ENCODE results near the gene SASH3. TPM values are rescaled to one million over a fixed set of nuclear protein-coding genes. Genes with fewer than 3 reads are reported as not detected.

The SASH3 gene
- total RNA-seq (2022; extraction: Qiagen RNA extraction; ENCODE audit: low read depth), result not detected in 5 replicates

DNA sequence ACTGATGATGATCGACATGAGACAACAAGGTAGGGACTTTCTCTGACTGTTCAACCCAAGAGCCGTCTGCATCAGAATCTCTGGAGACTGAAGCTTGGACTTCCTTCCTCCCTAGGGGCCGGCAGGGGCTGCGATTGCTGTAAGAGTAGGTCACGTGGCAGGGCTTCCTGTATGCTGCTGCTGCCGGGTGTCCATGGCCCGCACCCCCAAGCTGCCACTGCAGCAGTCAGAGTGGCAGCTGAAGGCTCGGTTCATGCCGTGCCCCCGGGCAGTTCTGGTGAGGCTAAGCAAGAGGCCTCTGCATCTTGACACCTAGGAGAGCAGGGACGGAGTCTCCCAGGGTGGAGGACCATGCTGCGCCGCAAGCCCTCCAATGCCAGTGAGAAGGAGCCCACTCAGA is at the start of gene SASH3:
Gene SASH3 (plus strand): TSS at position 203 of the 400 bp plus-strand sequence. CDS start 149 bp downstream, at position 352.

DNA sequence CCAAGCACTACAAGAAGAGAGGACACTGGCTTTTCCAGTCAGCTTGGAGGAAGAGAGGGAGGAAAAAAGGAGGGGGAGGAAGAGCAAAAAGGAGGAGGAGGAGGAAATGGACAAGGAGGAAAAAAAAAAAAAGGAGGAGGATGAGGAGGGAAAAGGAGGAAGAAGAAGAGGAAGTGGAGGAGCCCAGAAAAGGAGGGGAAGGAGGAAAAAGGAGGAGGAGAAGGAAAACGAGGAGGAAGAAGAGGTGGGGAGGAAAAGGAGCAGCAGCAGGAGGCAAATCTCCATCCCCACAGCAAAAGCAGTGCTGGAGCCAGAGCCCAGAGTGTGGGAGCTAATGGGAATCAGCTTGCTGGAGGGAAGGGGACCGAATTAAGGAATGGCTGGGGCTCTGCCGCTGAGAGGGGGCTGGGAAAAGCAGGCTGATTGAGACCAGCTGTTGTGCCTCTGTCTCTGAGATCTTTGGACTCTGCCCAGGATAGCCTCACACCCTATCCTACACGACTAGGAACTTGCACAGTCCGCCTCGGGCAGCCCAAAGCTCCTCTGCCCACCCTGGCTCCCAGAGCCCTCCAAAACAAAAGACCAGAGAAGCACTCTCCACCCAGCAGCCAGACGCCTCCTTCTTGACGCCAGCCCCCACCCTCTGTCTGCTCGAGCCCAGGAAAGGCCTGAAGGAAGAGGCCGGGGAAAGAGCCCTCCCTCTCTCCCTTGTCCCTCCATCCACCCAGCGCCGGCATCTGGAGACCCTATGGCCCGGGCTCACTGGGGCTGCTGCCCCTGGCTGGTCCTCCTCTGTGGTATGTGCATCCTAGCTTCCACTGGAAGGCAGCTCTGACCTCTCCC is 41.1 kb upstream of the SASH3 start, which contains the start of gene XPNPEP2:
Gene XPNPEP2 (plus strand): TSS at position 514 of the 843 bp plus-strand sequence. CDS start 235 bp downstream, at position 749.

DNA sequence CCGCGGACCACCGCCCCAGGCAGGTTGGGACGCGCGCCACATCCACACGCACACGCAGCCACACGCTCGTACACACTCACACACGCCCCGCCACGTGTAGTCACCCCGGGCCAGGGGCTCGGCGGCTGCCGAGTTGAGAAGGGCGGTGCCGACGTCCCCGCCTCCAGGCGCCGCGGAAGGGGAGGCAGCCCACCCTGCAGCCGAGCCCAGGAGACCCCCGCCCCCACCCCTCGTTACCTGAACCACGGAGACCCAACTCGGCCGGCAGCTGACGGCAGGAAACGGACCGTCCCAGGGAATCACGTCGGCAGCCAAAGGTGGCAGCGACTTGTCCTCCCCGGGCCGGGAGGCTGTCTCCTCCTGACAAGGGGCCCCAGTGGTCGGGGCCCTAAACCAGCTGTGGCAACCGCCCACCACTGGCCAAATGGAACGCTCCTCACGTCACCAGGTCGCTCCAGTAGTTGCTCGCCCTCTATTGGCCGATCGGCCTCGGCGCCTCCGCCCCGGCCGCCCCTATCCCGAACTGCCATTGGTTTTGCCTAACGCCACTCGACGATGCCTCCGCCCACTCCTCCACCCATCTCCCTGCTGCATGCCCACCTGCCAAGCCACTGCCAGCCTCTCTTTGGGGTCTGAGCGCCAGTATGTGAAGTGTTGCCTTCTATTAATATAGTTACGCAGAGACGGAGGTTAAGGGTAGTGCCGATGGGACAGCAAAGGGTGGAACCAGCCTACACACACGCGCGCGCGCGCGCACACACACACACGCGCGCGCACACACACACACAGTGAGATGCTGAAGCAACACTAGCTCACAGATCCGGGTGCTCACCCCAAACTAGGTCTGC is 63.9 kb downstream of the SASH3 start, which contains the start of gene ZDHHC9:
Gene ZDHHC9 (minus strand): TSS at position 428 of the 848 bp plus-strand sequence. CDS start 1,941 bp downstream, outside the sequence.

Other genes starting within 250 kb of the SASH3 start
- gene OCRL, start 239.7 kb upstream of the SASH3 start, total RNA-seq (2022; extraction: Qiagen RNA extraction; ENCODE audit: low read depth), result 18.4 to 25.8 TPM (median 25.1 TPM) in 5 replicates
- gene APLN, start 125.0 kb upstream of the SASH3 start, total RNA-seq (2022; extraction: Qiagen RNA extraction; ENCODE audit: low read depth), result 0.56 to 0.85 TPM (median 0.75 TPM) in 5 replicates
- not detected in 5 replicates for gene XPNPEP2, start 41.0 kb upstream of the SASH3 start, total RNA-seq (2022; extraction: Qiagen RNA extraction; ENCODE audit: low read depth)
- gene ZDHHC9, start 63.9 kb downstream of the SASH3 start, total RNA-seq (2022; extraction: Qiagen RNA extraction; ENCODE audit: low read depth), result 49.5 to 56.4 TPM (median 55.3 TPM) in 5 replicates
- gene UTP14A, start 126.2 kb downstream of the SASH3 start, total RNA-seq (2022; extraction: Qiagen RNA extraction; ENCODE audit: low read depth), result 43.0 to 50.0 TPM (median 44.2 TPM) in 5 replicates
- gene BCORL1, start 202.7 kb downstream of the SASH3 start, total RNA-seq (2022; extraction: Qiagen RNA extraction; ENCODE audit: low read depth), result 4.8 to 10.1 TPM (median 9.5 TPM) in 5 replicates